Left lung (tissue), 10 donors: ENCODE results near the gene CEACAM20. TPM values are rescaled to one million over a fixed set of nuclear protein-coding genes. Genes with fewer than 3 reads are reported as not detected.
"Not testable (repeated sequence)": the region's sequence is repeated elsewhere in the genome, so short reads cannot be mapped to it uniquely, and the experiment has no call there.

ENCODE experiments used
- ATAC-seq: fragments of 200-7000 bp; cut with Tn5 transposase; one replicate; pipeline ENCODE4 v1.9.1; 2020; ENCODE audit warnings: moderate library complexity
- DNase-seq, 4 donors: peaks; one replicate each; pipeline ENCODE4 v3.0.0-alpha.2; 2013 to 2020
- H3K27ac ChIP-seq, 2 donors: fragments of 200-600 bp; sonication (generic) in 1 of 2; one replicate each; pipeline versions ENCODE4 v1.5.0 to v1.8.0; 2020 to 2021
- H3K27me3 ChIP-seq, 2 donors: fragments of 200-600 bp; sonication (generic) in 1 of 2; one replicate each; pipeline versions ENCODE4 v1.5.0 to v1.8.0; 2020 to 2021
- H3K36me3 ChIP-seq, 2 donors: fragments of 200-600 bp; sonication (generic) in 1 of 2; one replicate each; pipeline versions ENCODE4 v1.5.0 to v1.8.0; 2020 to 2021
- H3K4me1 ChIP-seq, 2 donors: fragments of 200-600 bp; one replicate each; pipeline ENCODE4 v1.8.0; 2021
- H3K4me3 ChIP-seq, 2 donors: fragments of 200-600 bp; sonication (generic) in 1 of 2; one replicate each; pipeline versions ENCODE4 v1.5.0 to v1.8.0; 2020 to 2021; ENCODE audit warnings: mild to moderate bottlenecking in 1 of 2
- H3K9me3 ChIP-seq, 2 donors: fragments of 200-600 bp; sonication (generic) in 1 of 2; one replicate each; pipeline versions ENCODE4 v1.5.0 to v1.8.0; 2020 to 2021
- intact Hi-C, 2 donors: fragments of 100-400 bp; cut with DNase I; formaldehyde crosslinking; loops; one replicate each; pipeline versions ENCODE4 v1.11.2 to v1.14.2; 2022
- polyA plus RNA-seq, 6 donors: library from polyadenylated mRNA; unstranded; fragments of 120-200 nt; gene quantifications; one replicate each; pipeline ENCODE4 v1.2.1, GENCODE V29; 2013; ENCODE audit not compliant: insufficient read length in 6 of 6
- total RNA-seq, 2 donors: library from RNA; stranded (reverse); fragmentation: NEBNext Ultra II Directional; extraction: Animal tissue kit (Norgen Biotek cat#: 25700); gene quantifications; one replicate each; pipeline ENCODE4 v1.2.1, GENCODE V29; 2021
- TF ChIP-seq, protein P1 (sequence below), 2 donors: fragments of 200-600 bp; sonication (generic) in 1 of 2; IDR thresholded peaks; one replicate each; pipeline versions ENCODE4 v1.5.0 to v1.8.0; 2021; ENCODE audit warnings: antibody characterized with exemption in 2 of 2
- donor health status: DM: no; HTN: yes; CAD: no.
- donor health status: DM: no; HTN: no; CAD: no.

Gene CEACAM20
- total and polyA plus RNA-seq, 8 donors, result not detected

DNA sequence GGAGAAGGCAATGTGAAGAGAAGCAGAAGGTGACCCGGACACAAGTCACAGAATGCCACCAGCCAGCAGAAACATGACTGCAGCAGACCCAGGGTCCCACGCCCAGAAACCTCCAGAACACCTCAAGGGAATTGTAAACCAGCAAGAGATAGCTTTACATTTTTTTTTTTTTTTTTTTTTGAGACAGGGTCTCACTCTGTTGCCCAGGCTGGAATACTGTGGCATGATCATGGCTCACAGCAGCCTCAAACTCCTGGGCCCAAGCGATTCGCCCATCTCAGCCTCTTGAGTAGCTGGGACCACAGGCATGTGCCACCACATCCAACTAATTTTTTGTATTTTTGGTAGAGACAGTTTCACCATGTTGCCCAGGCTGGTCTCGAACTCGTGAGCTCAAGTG is 10.5 kb upstream of the CEACAM20 start:
- no peak overlapping the region for H3K4me3 ChIP-seq
- H3K27ac ChIP-seq, result no peak overlapping the region
- no peaks in the 10 kb centered on the region for H3K9me3 ChIP-seq
- TF ChIP-seq, protein P1, sequence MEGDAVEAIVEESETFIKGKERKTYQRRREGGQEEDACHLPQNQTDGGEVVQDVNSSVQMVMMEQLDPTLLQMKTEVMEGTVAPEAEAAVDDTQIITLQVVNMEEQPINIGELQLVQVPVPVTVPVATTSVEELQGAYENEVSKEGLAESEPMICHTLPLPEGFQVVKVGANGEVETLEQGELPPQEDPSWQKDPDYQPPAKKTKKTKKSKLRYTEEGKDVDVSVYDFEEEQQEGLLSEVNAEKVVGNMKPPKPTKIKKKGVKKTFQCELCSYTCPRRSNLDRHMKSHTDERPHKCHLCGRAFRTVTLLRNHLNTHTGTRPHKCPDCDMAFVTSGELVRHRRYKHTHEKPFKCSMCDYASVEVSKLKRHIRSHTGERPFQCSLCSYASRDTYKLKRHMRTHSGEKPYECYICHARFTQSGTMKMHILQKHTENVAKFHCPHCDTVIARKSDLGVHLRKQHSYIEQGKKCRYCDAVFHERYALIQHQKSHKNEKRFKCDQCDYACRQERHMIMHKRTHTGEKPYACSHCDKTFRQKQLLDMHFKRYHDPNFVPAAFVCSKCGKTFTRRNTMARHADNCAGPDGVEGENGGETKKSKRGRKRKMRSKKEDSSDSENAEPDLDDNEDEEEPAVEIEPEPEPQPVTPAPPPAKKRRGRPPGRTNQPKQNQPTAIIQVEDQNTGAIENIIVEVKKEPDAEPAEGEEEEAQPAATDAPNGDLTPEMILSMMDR (IDR thresholded peaks at IDR 0.05), result no peak
- H3K27me3 ChIP-seq, result peaks cover 0 to 1% of the 10 kb centered on the region in 2 donors
- intact Hi-C loops, result no loop called here
- no peak for ATAC-seq
- DNase-seq, result no peak
- H3K4me1 ChIP-seq, result no peaks in the 10 kb centered on the region
- H3K36me3 ChIP-seq, result no peaks in the 10 kb centered on the region

DNA sequence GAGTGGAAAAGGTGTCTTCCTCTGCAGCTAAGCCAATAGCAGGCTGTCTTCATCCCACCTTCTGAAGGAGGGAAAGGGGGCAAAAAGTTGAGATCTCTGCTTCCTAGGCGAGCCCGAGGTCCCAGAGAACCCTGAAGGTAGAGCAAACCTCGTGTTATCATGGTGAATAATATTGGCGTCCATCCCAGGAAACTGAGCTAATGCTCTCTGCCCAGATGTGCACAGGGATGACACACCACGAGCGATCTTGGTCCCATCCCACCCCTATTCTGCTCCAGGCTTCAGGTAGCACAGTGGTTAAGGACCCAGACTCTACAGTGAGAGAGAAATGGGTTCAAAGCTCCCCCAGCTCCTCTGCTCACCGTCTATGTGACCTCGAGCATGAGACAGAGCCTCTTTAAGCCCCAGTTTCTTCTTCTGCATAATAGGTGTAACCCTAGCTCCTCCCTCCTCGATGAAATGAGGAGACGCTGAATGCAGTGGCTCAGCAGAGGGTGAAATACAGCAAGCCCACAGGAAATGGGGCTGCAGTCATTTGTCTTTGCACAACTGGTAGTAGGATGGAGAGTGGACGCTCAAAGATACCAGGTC is 9.9 kb upstream of the CEACAM20 start:
- peaks cover 0 to 7% of the 10 kb centered on the region in 2 donors for H3K27me3 ChIP-seq
- intact Hi-C loops, result no loop called here
- ATAC-seq (no peak), DNase-seq (no peak)
- H3K4me1 ChIP-seq, result no peaks in the 10 kb centered on the region
- TF ChIP-seq, protein P1 (IDR thresholded peaks at IDR 0.05), result no peak
- H3K36me3 ChIP-seq, result no peaks in the 10 kb centered on the region
- H3K27ac ChIP-seq, result no peak overlapping the region
- H3K9me3 ChIP-seq, result no peaks in the 10 kb centered on the region
- H3K4me3 ChIP-seq, result no peak overlapping the region

- intact Hi-C loops, H3K36me3 ChIP-seq, H3K9me3 ChIP-seq, ATAC-seq, H3K4me1 ChIP-seq, H3K27ac ChIP-seq, H3K4me3 ChIP-seq, DNase-seq: not testable (repeated sequence)
- peaks cover 0 to 33% of the 10 kb centered on the region in 2 donors for H3K27me3 ChIP-seq
Observed at GRCh38 chr19:44535361-44535760, 5.9 kb upstream of the CEACAM20 start.

- Histone ChIP-seq H3K27me3 (peaks cover 0 to 41% of the 10 kb centered on the region in 2 donors), H3K9me3 (no peaks in the 10 kb centered on the region), H3K4me3 (no peak overlapping the region), H3K36me3 (no peaks in the 10 kb centered on the region), H3K4me1 (no peaks in the 10 kb centered on the region), H3K27ac (no peak overlapping the region)
- intact Hi-C loops, result no loop called here
- ATAC-seq (no peak), DNase-seq (no peak)
- TF ChIP-seq, protein P1 (IDR thresholded peaks at IDR 0.05), result no peak
Observed at GRCh38 chr19:44532819-44533218, 3.3 kb upstream of the CEACAM20 start.

GRCh38 chr19:44530777-44531176 is 1.3 kb upstream of the CEACAM20 start:
- intact Hi-C loops, result no loop called here
- H3K27me3 ChIP-seq, result peaks cover 0 to 41% of the 10 kb centered on the region in 2 donors
- ATAC-seq (no peak), DNase-seq (no peak)
- no peaks in the 10 kb centered on the region for H3K9me3 ChIP-seq
- no peak overlapping the region for H3K4me3 ChIP-seq
- H3K27ac ChIP-seq, result no peak overlapping the region
- no peaks in the 10 kb centered on the region for H3K36me3 ChIP-seq
- TF ChIP-seq, protein P1 (IDR thresholded peaks at IDR 0.05), result no peak
- no peaks in the 10 kb centered on the region for H3K4me1 ChIP-seq

- intact Hi-C loops, result no loop called here
- ATAC-seq (no peak), DNase-seq (no peak)
Observed at GRCh38 chr19:44527554-44527953, 1.9 kb downstream of the CEACAM20 start.

More at GRCh38 chr19:44527554-44527953, 1.9 kb downstream of the CEACAM20 start:
- Histone ChIP-seq H3K4me3 (no peak overlapping the region), H3K36me3 (no peaks in the 10 kb centered on the region), H3K27me3 (peaks cover 0 to 35% of the 10 kb centered on the region in 2 donors), H3K9me3 (no peaks in the 10 kb centered on the region), H3K4me1 (no peaks in the 10 kb centered on the region), H3K27ac (no peak overlapping the region)
- TF ChIP-seq, protein P1 (IDR thresholded peaks at IDR 0.05), result no peak
